ENCODE measurements around the gene SLC51B.
"Not testable (repeated sequence)": the region's sequence is repeated elsewhere in the genome, so short reads cannot be mapped to it uniquely, and the experiment has no call there.

Gene SLC51B

GRCh38 chr15:65087873-65088642, 42.9 kb downstream of the SLC51B start:
- no peak for DNase-seq (ENCODE audit: low read depth)
- no peak overlapping the region for H3K4me3 ChIP-seq (replicated peaks; ENCODE audit: low read depth, low read length)
- TF ChIP-seq CTCF (IDR thresholded peaks at IDR 0.05; ENCODE audit: low read length, missing control alignments): no peak

- no peak for TF ChIP-seq CTCF (IDR thresholded peaks at IDR 0.05; ENCODE audit: low read length, missing control alignments)
- no peak for DNase-seq (ENCODE audit: low read depth)
- H3K4me3 ChIP-seq (replicated peaks; ENCODE audit: low read depth, low read length): no peak overlapping the region
Measured at GRCh38 chr15:65088643-65089021, 43.4 kb downstream of the SLC51B start.

- peak; percentile 74 for DNase-seq (ENCODE audit: low read depth)
- TF ChIP-seq CTCF (IDR thresholded peaks at IDR 0.05; ENCODE audit: low read length, missing control alignments): no peak
- no peak overlapping the region for H3K4me3 ChIP-seq (replicated peaks; ENCODE audit: low read depth, low read length)
Measured at GRCh38 chr15:65089206-65089824, 44.1 kb downstream of the SLC51B start.

GRCh38 chr15:65091946-65092770, 47.0 kb downstream of the SLC51B start:
- TF ChIP-seq CTCF (IDR thresholded peaks at IDR 0.05; ENCODE audit: low read length, missing control alignments): no peak
- no peak for DNase-seq (ENCODE audit: low read depth)

GRCh38 chr15:65092911-65093792, 48.0 kb downstream of the SLC51B start:
- no peak for DNase-seq (ENCODE audit: low read depth)
- TF ChIP-seq CTCF (IDR thresholded peaks at IDR 0.05; ENCODE audit: low read length, missing control alignments): no peak
- no peak overlapping the region for H3K4me3 ChIP-seq (replicated peaks; ENCODE audit: low read depth, low read length)

More at GRCh38 chr15:65091946-65092770, 47.0 kb downstream of the SLC51B start:
- H3K4me3 ChIP-seq (replicated peaks; ENCODE audit: low read depth, low read length): no peak overlapping the region

GRCh38 chr15:65093793-65094170, 48.6 kb downstream of the SLC51B start:
- not testable (repeated sequence) for DNase-seq (ENCODE audit: low read depth); H3K4me3 ChIP-seq (replicated peaks; ENCODE audit: low read depth, low read length)

All from fibroblast of pulmonary artery (primary cell).